Measurements from ENCODE around the gene SUMO3. TPM values are rescaled to one million over a fixed set of nuclear protein-coding genes. Genes with fewer than 3 reads are reported as not detected.

Gene SUMO3
- total RNA-seq, 2 donors from 2014 or later: 60.1 to 67.8 TPM

- Mint-ChIP-seq H3K36me3 (ENCODE audit: insufficient read depth in 2 of 2) (peaks cover 1 to 7% of the 10 kb centered on the region in 2 donors), H3K9me3 (no peaks in the 10 kb centered on the region), H3K27me3 (ENCODE audit: low read depth) (no peaks in the 10 kb centered on the region), H3K27ac (no peak overlapping the region), H3K4me3 (no peak overlapping the region), H3K4me1 (ENCODE audit: low read depth) (peaks cover 12% of the 10 kb centered on the region)
- ATAC-seq (replicated peaks in 1 of 2): no peak
- no peak for DNase-seq
Observed at GRCh38 chr21:44766818-44767354, 51.0 kb downstream of the SUMO3 start.

GRCh38 chr21:44766014-44766817 is 51.6 kb downstream of the SUMO3 start:
- H3K9me3 Mint-ChIP-seq: no peaks in the 10 kb centered on the region
- ATAC-seq (replicated peaks in 1 of 2) (no peak), DNase-seq (no peak)
- H3K4me3 Mint-ChIP-seq: peak overlapping the region in 1 of 2 donors; percentile 74
- H3K36me3 Mint-ChIP-seq (ENCODE audit: insufficient read depth in 2 of 2): peaks cover 1 to 6% of the 10 kb centered on the region in 2 donors
- peaks cover 12% of the 10 kb centered on the region for H3K4me1 Mint-ChIP-seq (ENCODE audit: low read depth)
- peak overlapping the region; percentile 8 for H3K27ac Mint-ChIP-seq
- no peaks in the 10 kb centered on the region for H3K27me3 Mint-ChIP-seq (ENCODE audit: low read depth)

GRCh38 chr21:44765231-44766013 is 52.4 kb downstream of the SUMO3 start:
- ATAC-seq (replicated peaks in 1 of 2): peak; percentile 81 to 85
- peak; percentile 42 to 55 for DNase-seq
- Mint-ChIP-seq H3K4me3 (peak overlapping the region; percentile 40 to 74), H3K4me1 (ENCODE audit: low read depth) (peaks cover 12% of the 10 kb centered on the region), H3K27ac (peak overlapping the region; percentile 8), H3K36me3 (ENCODE audit: insufficient read depth in 2 of 2) (peaks cover 0 to 1% of the 10 kb centered on the region in 2 donors), H3K9me3 (no peaks in the 10 kb centered on the region), H3K27me3 (ENCODE audit: low read depth) (no peaks in the 10 kb centered on the region)

- Mint-ChIP-seq H3K27ac (no peak overlapping the region), H3K36me3 (ENCODE audit: insufficient read depth in 2 of 2) (peaks cover 0 to 1% of the 10 kb centered on the region in 2 donors), H3K9me3 (no peaks in the 10 kb centered on the region), H3K27me3 (ENCODE audit: low read depth) (no peaks in the 10 kb centered on the region), H3K4me3 (no peak overlapping the region), H3K4me1 (ENCODE audit: low read depth) (peaks cover 12% of the 10 kb centered on the region)
- peak in 1 of 2 donors; percentile 3 for ATAC-seq (replicated peaks in 1 of 2)
- DNase-seq: no peak
Observed at GRCh38 chr21:44764319-44765230, 53.3 kb downstream of the SUMO3 start.

GRCh38 chr21:44763451-44764318 is 54.2 kb downstream of the SUMO3 start:
- Mint-ChIP-seq H3K27ac (no peak overlapping the region), H3K27me3 (ENCODE audit: low read depth) (no peaks in the 10 kb centered on the region), H3K4me1 (ENCODE audit: low read depth) (peaks cover 12% of the 10 kb centered on the region), H3K4me3 (no peak overlapping the region), H3K36me3 (ENCODE audit: insufficient read depth in 2 of 2) (no peaks in the 10 kb centered on the region), H3K9me3 (no peaks in the 10 kb centered on the region)
- DNase-seq: no peak
- no peak for ATAC-seq (replicated peaks in 1 of 2)

- no peak for ATAC-seq (replicated peaks in 1 of 2)
- Mint-ChIP-seq H3K27ac (no peak overlapping the region), H3K4me1 (ENCODE audit: low read depth) (peaks cover 12% of the 10 kb centered on the region), H3K9me3 (no peaks in the 10 kb centered on the region), H3K4me3 (no peak overlapping the region), H3K36me3 (ENCODE audit: insufficient read depth in 2 of 2) (no peaks in the 10 kb centered on the region), H3K27me3 (ENCODE audit: low read depth) (no peaks in the 10 kb centered on the region)
- no peak for DNase-seq
Observed at GRCh38 chr21:44763050-44763378, 54.8 kb downstream of the SUMO3 start.

- ATAC-seq (replicated peaks in 1 of 2) (no peak), DNase-seq (no peak)
- no peak overlapping the region for H3K27ac Mint-ChIP-seq
- no peak overlapping the region for H3K4me3 Mint-ChIP-seq
- no peaks in the 10 kb centered on the region for H3K9me3 Mint-ChIP-seq
- H3K36me3 Mint-ChIP-seq (ENCODE audit: insufficient read depth in 2 of 2): no peaks in the 10 kb centered on the region
- H3K27me3 Mint-ChIP-seq (ENCODE audit: low read depth): no peaks in the 10 kb centered on the region
- H3K4me1 Mint-ChIP-seq (ENCODE audit: low read depth): peaks cover 12% of the 10 kb centered on the region
Observed at GRCh38 chr21:44762221-44763049, 55.4 kb downstream of the SUMO3 start.

GRCh38 chr21:44761747-44762208 is 56.1 kb downstream of the SUMO3 start:
- no peak overlapping the region for H3K4me3 Mint-ChIP-seq
- H3K27me3 Mint-ChIP-seq (ENCODE audit: low read depth): no peaks in the 10 kb centered on the region
- no peak for ATAC-seq (replicated peaks in 1 of 2)
- no peak overlapping the region for H3K27ac Mint-ChIP-seq
- DNase-seq: no peak
- no peaks in the 10 kb centered on the region for H3K36me3 Mint-ChIP-seq (ENCODE audit: insufficient read depth in 2 of 2)
- peaks cover 12% of the 10 kb centered on the region for H3K4me1 Mint-ChIP-seq (ENCODE audit: low read depth)
- no peaks in the 10 kb centered on the region for H3K9me3 Mint-ChIP-seq

- no peak overlapping the region for H3K4me3 Mint-ChIP-seq
- H3K9me3 Mint-ChIP-seq: no peaks in the 10 kb centered on the region
- H3K4me1 Mint-ChIP-seq (ENCODE audit: low read depth): peaks cover 12% of the 10 kb centered on the region
- no peaks in the 10 kb centered on the region for H3K36me3 Mint-ChIP-seq (ENCODE audit: insufficient read depth in 2 of 2)
- H3K27me3 Mint-ChIP-seq (ENCODE audit: low read depth): no peaks in the 10 kb centered on the region
- H3K27ac Mint-ChIP-seq: no peak overlapping the region
- DNase-seq (no peak), ATAC-seq (replicated peaks in 1 of 2) (no peak)
Observed at GRCh38 chr21:44761011-44761729, 56.7 kb downstream of the SUMO3 start.

GRCh38 chr21:44760376-44760775 is 57.5 kb downstream of the SUMO3 start:
- ATAC-seq (replicated peaks in 1 of 2) (no peak), DNase-seq (no peak)
- no peak overlapping the region for H3K27ac Mint-ChIP-seq
- no peaks in the 10 kb centered on the region for H3K27me3 Mint-ChIP-seq (ENCODE audit: low read depth)
- H3K36me3 Mint-ChIP-seq (ENCODE audit: insufficient read depth in 2 of 2): no peaks in the 10 kb centered on the region
- peaks cover 4% of the 10 kb centered on the region for H3K4me1 Mint-ChIP-seq (ENCODE audit: low read depth)
- no peaks in the 10 kb centered on the region for H3K9me3 Mint-ChIP-seq
- no peak overlapping the region for H3K4me3 Mint-ChIP-seq

Data from activated T-cell treated with anti-CD3 and anti-CD28 coated beads, Interleukin-2, amount 50 U/mL, for 72 hours (primary cell).